Activated CD4-positive, CD25-positive, alpha-beta regulatory T cell treated with anti-CD3 and anti-CD28 coated beads, Interleukin-2, amount 50 U/mL, for 72 hours (primary cell): Measurements from ENCODE around the gene CPXM1.
A peak's percentile ranks its signal among the peaks of the same experiment; 100 is the strongest.
"Not testable (repeated sequence)": the region's sequence is repeated elsewhere in the genome, so short reads cannot be mapped to it uniquely, and the experiment has no call there.

Source experiments
- DNase-seq: peaks from one replicate; pipeline ENCODE4 v3.0.0; 2021

CPXM1 gene

GRCh38 chr20:2820896-2821869 is 20.8 kb upstream of the CPXM1 start:
- no peak for DNase-seq

- DNase-seq = no peak
Measured at GRCh38 chr20:2820084-2820895, 19.9 kb upstream of the CPXM1 start.

- DNase-seq = no peak
Measured at GRCh38 chr20:2817891-2818595, 17.6 kb upstream of the CPXM1 start.

GRCh38 chr20:2817341-2817726 is 16.9 kb upstream of the CPXM1 start:
- DNase-seq = peak; percentile 6

GRCh38 chr20:2816583-2817340 is 16.3 kb upstream of the CPXM1 start:
- DNase-seq = no peak

GRCh38 chr20:2816030-2816582 is 15.7 kb upstream of the CPXM1 start, which contains the start of gene TMEM239:
TSS of gene TMEM239 (plus strand) at chr20:2816364. CDS start at chr20:2816555, 191 bp downstream.
- no peak for DNase-seq

GRCh38 chr20:2815242-2815900 is 14.9 kb upstream of the CPXM1 start:
- no peak for DNase-seq

GRCh38 chr20:2814587-2815051 is 14.2 kb upstream of the CPXM1 start, which contains the start of gene C20orf141:
TSS of gene C20orf141 (plus strand) at chr20:2814987. CDS start at chr20:2815185, 198 bp downstream.
- DNase-seq = no peak

- no peak for DNase-seq
Measured at GRCh38 chr20:2814076-2814475, 13.6 kb upstream of the CPXM1 start.

- DNase-seq = no peak
Measured at GRCh38 chr20:2812189-2812588, 11.8 kb upstream of the CPXM1 start.

GRCh38 chr20:2809690-2810089 is 9.3 kb upstream of the CPXM1 start:
- no peak for DNase-seq

GRCh38 chr20:2807929-2808328 is 7.5 kb upstream of the CPXM1 start:
- DNase-seq = not testable (repeated sequence)

- DNase-seq = no peak
Measured at GRCh38 chr20:2807019-2807418, 6.6 kb upstream of the CPXM1 start.

- no peak for DNase-seq
Measured at GRCh38 chr20:2806351-2806701, 5.9 kb upstream of the CPXM1 start.

- no peak for DNase-seq
Measured at GRCh38 chr20:2805689-2806350, 5.4 kb upstream of the CPXM1 start.

- no peak for DNase-seq
Measured at GRCh38 chr20:2804852-2805688, 4.6 kb upstream of the CPXM1 start.

GRCh38 chr20:2804041-2804828 is 3.8 kb upstream of the CPXM1 start:
- DNase-seq = no peak

- no peak for DNase-seq
Measured at GRCh38 chr20:2801286-2801728, 880 bp upstream of the CPXM1 start.
